Left lobe of liver (tissue), 2 donors: ENCODE data around the gene FNTB. TPM values are rescaled to one million over a fixed set of nuclear protein-coding genes. Genes with fewer than 3 reads are reported as not detected.
"Not testable (repeated sequence)": the region's sequence is repeated elsewhere in the genome, so short reads cannot be mapped to it uniquely, and the experiment has no call there.

Source experiments
- ATAC-seq: fragments of 200-7000 bp; cut with Tn5 transposase; one replicate; pipeline ENCODE4 v1.9.1; 2020; ENCODE audit warnings: mild to moderate bottlenecking, moderate library complexity
- DNase-seq: peaks from one replicate; pipeline ENCODE4 v3.0.0-alpha.2; 2020; ENCODE audit warnings: low spot score
- total RNA-seq: library from RNA; stranded (reverse); gene quantifications from one replicate; pipeline ENCODE4 v1.2.1, GENCODE V29; 2021
- donor health status: DM: no; HTN: no; CAD: no; lungs with moderate emphysema.
- donor health status: DM: no; HTN: yes; CAD: no.

Gene FNTB
- total RNA-seq, 1 donor from 2014 or later, result 9.9 TPM

GRCh38 chr14:65011538-65011937, 24.8 kb downstream of the FNTB start:
- ATAC-seq (no peak), DNase-seq (peak; percentile 32)

- ATAC-seq (no peak), DNase-seq (peak; percentile 32)
Observed at GRCh38 chr14:65012353-65012752, 25.7 kb downstream of the FNTB start.

- no peak for DNase-seq
- ATAC-seq, result no peak
Observed at GRCh38 chr14:65015391-65015790, 28.7 kb downstream of the FNTB start.

GRCh38 chr14:65016471-65016870, 29.8 kb downstream of the FNTB start:
- ATAC-seq (no peak), DNase-seq (no peak)

- DNase-seq, result no peak
Observed at GRCh38 chr14:65019944-65020566, 33.4 kb downstream of the FNTB start.

GRCh38 chr14:65024957-65025356, 38.3 kb downstream of the FNTB start:
- ATAC-seq (no peak), DNase-seq (no peak)

More at GRCh38 chr14:65019944-65020566, 33.4 kb downstream of the FNTB start:
- ATAC-seq, result peak; percentile 99

GRCh38 chr14:65025818-65026217, 39.1 kb downstream of the FNTB start:
- no peak for ATAC-seq
- DNase-seq, result no peak

- ATAC-seq (no peak), DNase-seq (no peak)
Observed at GRCh38 chr14:65026526-65026925, 39.8 kb downstream of the FNTB start.

GRCh38 chr14:65027127-65027799, 40.6 kb downstream of the FNTB start:
- no peak for DNase-seq
- no peak for ATAC-seq

- ATAC-seq (no peak), DNase-seq (no peak)
Observed at GRCh38 chr14:65028937-65029336, 42.2 kb downstream of the FNTB start.

- not testable (repeated sequence) for ATAC-seq, DNase-seq
Observed at GRCh38 chr14:65031321-65031720, 44.6 kb downstream of the FNTB start.

GRCh38 chr14:65032319-65032718, 45.6 kb downstream of the FNTB start:
- ATAC-seq, result peak; percentile 66
- DNase-seq, result peak; percentile 63

- DNase-seq, result no peak
- ATAC-seq, result no peak
Observed at GRCh38 chr14:65033181-65033580, 46.5 kb downstream of the FNTB start.

GRCh38 chr14:65034021-65034420, 47.3 kb downstream of the FNTB start:
- ATAC-seq, result no peak
- no peak for DNase-seq

GRCh38 chr14:65035049-65035448, 48.4 kb downstream of the FNTB start:
- ATAC-seq, result peak; percentile 92

GRCh38 chr14:65038966-65039365, 52.3 kb downstream of the FNTB start:
- DNase-seq (no peak), ATAC-seq (no peak)

More at GRCh38 chr14:65035049-65035448, 48.4 kb downstream of the FNTB start:
- peak; percentile 96 for DNase-seq

GRCh38 chr14:65040666-65041433, 54.2 kb downstream of the FNTB start:
- ATAC-seq (no peak), DNase-seq (peak; percentile 41)

GRCh38 chr14:65041434-65041915, 54.8 kb downstream of the FNTB start:
- ATAC-seq (no peak), DNase-seq (peak; percentile 24)

GRCh38 chr14:65042296-65042695, 55.6 kb downstream of the FNTB start:
- ATAC-seq (no peak), DNase-seq (peak; percentile 33)

- no peak for ATAC-seq
- DNase-seq, result peak; percentile 33
Observed at GRCh38 chr14:65042731-65043372, 56.2 kb downstream of the FNTB start.
